HG03521 (cell line): ENCODE results near the gene EML3.
"Not testable (repeated sequence)": the region's sequence is repeated elsewhere in the genome, so short reads cannot be mapped to it uniquely, and the experiment has no call there.

Experiments used
- ATAC-seq: cut with Tn5 transposase; IDR thresholded peaks from one replicate; pipeline ENCODE4 v1.9.1; 2021; ENCODE audit warnings: mild to moderate bottlenecking, moderate library complexity; ENCODE audit not compliant: unreplicated experiment

The EML3 gene

GRCh38 chr11:62601122-62601371 is 11.5 kb downstream of the EML3 start:
- ATAC-seq: no peak

GRCh38 chr11:62600367-62601121 is 12.0 kb downstream of the EML3 start:
- ATAC-seq: no peak

GRCh38 chr11:62599901-62600300 is 12.7 kb downstream of the EML3 start:
- no peak for ATAC-seq

GRCh38 chr11:62599069-62599696 is 13.4 kb downstream of the EML3 start:
- peak; percentile 28 for ATAC-seq

- ATAC-seq: no peak
These were observed 17.5 kb downstream of the EML3 start for GRCh38 chr11:62595124-62595523.

- no peak for ATAC-seq
These were observed 19.0 kb downstream of the EML3 start for GRCh38 chr11:62593434-62594044.

GRCh38 chr11:62592989-62593421 is 19.6 kb downstream of the EML3 start:
- ATAC-seq: no peak

- no peak for ATAC-seq
These were observed 20.3 kb downstream of the EML3 start for GRCh38 chr11:62592146-62592815.

- peak; percentile 86 for ATAC-seq
These were observed 21.0 kb downstream of the EML3 start, which contains the start of gene TUT1 for GRCh38 chr11:62591448-62592145. TSS of gene TUT1 (minus strand) at chr11:62591523. CDS start at chr11:62591485, 38 bp downstream.

- no peak for ATAC-seq
These were observed 23.5 kb downstream of the EML3 start for GRCh38 chr11:62588966-62589637.

GRCh38 chr11:62585356-62585755 is 27.2 kb downstream of the EML3 start:
- not testable (repeated sequence) for ATAC-seq

- ATAC-seq: not testable (repeated sequence)
These were observed 30.8 kb downstream of the EML3 start for GRCh38 chr11:62581735-62582134.

- ATAC-seq: no peak
These were observed 31.4 kb downstream of the EML3 start for GRCh38 chr11:62580959-62581715.

- no peak for ATAC-seq
These were observed 33.3 kb downstream of the EML3 start for GRCh38 chr11:62579252-62579651.

GRCh38 chr11:62578541-62578940 is 34.0 kb downstream of the EML3 start:
- no peak for ATAC-seq

GRCh38 chr11:62577046-62577714 is 35.4 kb downstream of the EML3 start:
- no peak for ATAC-seq

GRCh38 chr11:62575837-62576236 is 36.7 kb downstream of the EML3 start:
- ATAC-seq: no peak

GRCh38 chr11:62575156-62575555 is 37.4 kb downstream of the EML3 start:
- ATAC-seq: no peak

GRCh38 chr11:62574363-62575071 is 38.1 kb downstream of the EML3 start:
- peak; percentile 12 for ATAC-seq
